Measurements from ENCODE around the gene PET100. TPM values are rescaled to one million over a fixed set of nuclear protein-coding genes. Genes with fewer than 3 reads are reported as not detected.

The PET100 gene
- total and polyA plus RNA-seq, 12 donors, result 3.7 to 655 (median 105) TPM

DNA sequence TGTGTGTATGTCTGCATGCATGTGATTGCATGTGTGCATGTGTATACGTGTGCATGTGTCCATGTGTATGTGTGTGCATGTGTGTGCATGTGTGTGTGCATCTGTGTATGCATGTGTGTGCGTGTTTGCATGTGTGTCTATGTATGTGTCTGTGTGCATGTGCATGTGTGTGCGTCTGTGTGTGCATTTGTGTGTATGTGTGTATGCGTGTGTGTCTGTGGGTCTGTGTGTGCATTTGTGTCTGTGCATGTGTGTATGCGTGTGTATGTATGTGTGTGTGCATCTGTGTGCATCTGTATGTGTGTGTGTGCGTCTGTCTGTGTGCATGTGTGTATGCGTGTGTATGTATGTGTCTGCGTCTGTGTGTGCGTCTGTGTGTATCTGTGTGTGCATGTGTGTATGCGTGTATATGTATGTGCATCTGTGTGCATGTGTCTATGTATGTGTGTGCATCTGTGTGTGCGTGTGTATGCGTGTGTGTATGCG, 10.3 kb downstream of the PET100 start:
- no peak for DNase-seq
- Histone ChIP-seq H3K27ac (no peak overlapping the region), H3K36me3 (replicated peaks in 1 of 2) (no peaks in the 10 kb centered on the region), H3K9me3 (replicated peaks in 1 of 3) (no peaks in the 10 kb centered on the region), H3K4me3 (no peak overlapping the region), H3K4me1 (replicated peaks in 1 of 2) (peaks cover 3% of the 10 kb centered on the region in 2 donors), H3K27me3 (no peaks in the 10 kb centered on the region)
- WGBS, 4 donors, result 89 to 97% (median 94%) methylated on average over 13 of the region's 13 CpGs
- no peak for TF ChIP-seq POLR2A (IDR thresholded peaks at IDR 0.05)
- TF ChIP-seq, protein P1, sequence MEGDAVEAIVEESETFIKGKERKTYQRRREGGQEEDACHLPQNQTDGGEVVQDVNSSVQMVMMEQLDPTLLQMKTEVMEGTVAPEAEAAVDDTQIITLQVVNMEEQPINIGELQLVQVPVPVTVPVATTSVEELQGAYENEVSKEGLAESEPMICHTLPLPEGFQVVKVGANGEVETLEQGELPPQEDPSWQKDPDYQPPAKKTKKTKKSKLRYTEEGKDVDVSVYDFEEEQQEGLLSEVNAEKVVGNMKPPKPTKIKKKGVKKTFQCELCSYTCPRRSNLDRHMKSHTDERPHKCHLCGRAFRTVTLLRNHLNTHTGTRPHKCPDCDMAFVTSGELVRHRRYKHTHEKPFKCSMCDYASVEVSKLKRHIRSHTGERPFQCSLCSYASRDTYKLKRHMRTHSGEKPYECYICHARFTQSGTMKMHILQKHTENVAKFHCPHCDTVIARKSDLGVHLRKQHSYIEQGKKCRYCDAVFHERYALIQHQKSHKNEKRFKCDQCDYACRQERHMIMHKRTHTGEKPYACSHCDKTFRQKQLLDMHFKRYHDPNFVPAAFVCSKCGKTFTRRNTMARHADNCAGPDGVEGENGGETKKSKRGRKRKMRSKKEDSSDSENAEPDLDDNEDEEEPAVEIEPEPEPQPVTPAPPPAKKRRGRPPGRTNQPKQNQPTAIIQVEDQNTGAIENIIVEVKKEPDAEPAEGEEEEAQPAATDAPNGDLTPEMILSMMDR (IDR thresholded peaks at IDR 0.05), result no peak
- intact Hi-C loops (cut with DNase I), result no loop called here

DNA sequence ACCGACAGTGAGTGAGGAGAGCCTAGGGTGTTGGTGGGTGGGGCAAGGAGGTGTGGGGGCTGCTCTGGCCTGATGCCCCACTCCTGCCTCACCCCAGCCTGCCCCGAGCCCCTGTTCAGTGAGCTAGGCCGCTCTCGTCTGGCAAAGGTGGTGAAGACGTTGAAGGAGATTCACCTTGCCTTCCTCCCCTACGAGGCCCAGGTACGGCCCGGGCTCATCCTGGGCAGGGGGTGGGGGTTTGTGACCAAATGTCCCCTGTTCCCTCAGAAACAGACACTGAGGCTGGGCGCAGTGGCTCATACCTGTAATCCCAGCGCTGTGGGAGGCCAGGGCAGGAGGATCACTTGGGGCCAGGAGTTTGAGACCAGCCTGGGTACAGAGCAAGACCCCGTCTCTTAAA, 11.2 kb downstream of the PET100 start:
- TF ChIP-seq POLR2A (IDR thresholded peaks at IDR 0.05), result no peak
- TF ChIP-seq, protein P1 (IDR thresholded peaks at IDR 0.05), result no peak
- intact Hi-C loops (cut with DNase I), result no loop called here
- no peak overlapping the region for H3K4me3 ChIP-seq
- H3K4me1 ChIP-seq (replicated peaks in 1 of 2), result peaks cover 3% of the 10 kb centered on the region in 2 donors
- no peak overlapping the region for H3K27ac ChIP-seq
- H3K9me3 ChIP-seq (replicated peaks in 1 of 3), result no peaks in the 10 kb centered on the region
- 88 to 99% (median 92%) methylated on average over 6 to 11 of the region's 11 CpGs for WGBS, 4 donors
- no peak for DNase-seq
- no peaks in the 10 kb centered on the region for H3K36me3 ChIP-seq (replicated peaks in 1 of 2)
- H3K27me3 ChIP-seq, result no peaks in the 10 kb centered on the region

DNA sequence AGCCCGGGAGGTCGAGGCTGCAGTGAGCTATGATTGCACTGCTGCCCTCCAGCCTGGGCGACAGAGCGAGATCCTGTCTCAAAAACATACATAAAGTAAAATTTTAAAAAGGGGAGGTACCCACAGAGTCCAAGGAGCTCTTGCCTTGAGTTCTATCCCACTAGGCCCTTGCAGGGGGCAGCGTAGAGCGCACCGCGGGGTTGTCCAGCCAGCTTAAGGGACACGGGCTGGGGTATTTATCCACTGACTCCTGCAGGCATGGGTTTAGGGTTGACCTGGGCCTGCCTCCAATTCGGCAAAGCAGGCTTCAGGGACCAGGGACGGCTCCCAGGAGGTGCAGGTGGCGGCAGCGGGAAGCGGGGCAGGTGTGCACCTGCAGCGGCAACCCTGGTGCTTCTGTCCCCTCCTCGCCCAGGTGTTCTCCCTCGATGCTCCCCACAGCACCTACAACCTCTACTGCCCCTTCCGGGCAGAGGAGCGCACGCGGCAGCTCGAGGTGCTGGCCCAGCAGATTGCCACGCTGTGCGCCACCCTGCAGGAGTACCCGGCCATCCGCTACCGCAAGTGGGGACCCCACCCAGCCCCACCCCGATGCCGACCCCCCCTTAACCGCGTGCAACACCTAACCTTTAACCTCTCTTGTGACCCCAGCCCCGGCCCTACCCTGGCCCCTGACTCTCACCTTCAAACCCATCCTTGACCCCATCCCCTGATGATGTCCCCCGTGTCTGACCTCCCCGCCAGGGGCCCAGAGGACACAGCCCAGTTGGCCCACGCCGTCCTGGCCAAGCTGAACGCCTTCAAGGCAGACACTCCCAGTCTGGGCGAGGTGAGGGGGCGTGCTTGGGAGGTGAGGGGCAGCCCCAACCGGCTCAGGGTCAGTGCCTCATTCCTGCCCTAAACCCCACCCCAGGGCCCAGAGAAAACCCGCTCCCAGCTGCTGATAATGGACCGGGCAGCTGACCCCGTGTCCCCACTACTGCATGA, 12.0 kb downstream of the PET100 start:
- H3K27me3 ChIP-seq, result no peaks in the 10 kb centered on the region
- 83 to 89% (median 88%) methylated on average over 25 to 43 of the region's 43 CpGs for WGBS, 4 donors
- H3K27ac ChIP-seq, result no peak overlapping the region
- H3K9me3 ChIP-seq (replicated peaks in 1 of 3), result no peaks in the 10 kb centered on the region
- H3K4me1 ChIP-seq (replicated peaks in 1 of 2), result peaks cover 1 to 2% of the 10 kb centered on the region in 2 donors
- intact Hi-C loops (cut with DNase I), result no loop called here
- no peak for TF ChIP-seq POLR2A (IDR thresholded peaks at IDR 0.05)
- TF ChIP-seq, protein P1 (IDR thresholded peaks at IDR 0.05), result no peak
- H3K36me3 ChIP-seq (replicated peaks in 1 of 2), result no peaks in the 10 kb centered on the region
- no peak overlapping the region for H3K4me3 ChIP-seq
- no peak for DNase-seq

DNA sequence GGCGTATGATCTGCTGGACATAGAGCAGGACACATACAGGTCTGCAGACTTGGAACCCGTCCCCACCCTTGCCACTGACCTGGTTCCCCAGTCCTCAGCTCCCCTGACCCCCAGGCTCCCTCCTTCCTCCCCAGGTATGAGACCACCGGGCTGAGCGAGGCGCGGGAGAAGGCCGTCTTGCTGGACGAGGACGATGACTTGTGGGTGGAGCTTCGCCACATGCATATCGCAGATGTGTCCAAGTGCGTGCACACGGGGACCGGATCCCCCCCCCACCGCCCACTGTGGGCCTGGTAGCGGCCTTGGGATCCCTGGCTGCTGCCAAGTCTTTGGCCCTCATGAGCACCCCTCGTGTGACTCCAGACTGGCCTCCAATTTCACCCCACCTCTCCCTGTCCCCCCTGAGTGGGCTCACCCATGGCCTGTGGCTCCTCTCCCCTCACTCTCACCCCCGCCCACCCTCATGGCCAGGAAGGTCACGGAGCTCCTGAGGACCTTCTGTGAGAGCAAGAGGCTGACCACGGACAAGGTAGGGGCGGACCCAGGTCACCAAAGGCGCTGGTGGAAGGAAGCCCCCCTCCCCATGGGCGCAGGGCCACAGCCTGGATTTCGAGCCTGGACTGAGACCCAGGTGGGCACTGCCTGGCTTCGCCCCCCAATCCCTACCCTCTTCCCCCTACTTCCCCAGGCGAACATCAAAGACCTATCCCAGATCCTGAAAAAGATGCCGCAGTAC, 12.9 kb downstream of the PET100 start:
- no peak overlapping the region for H3K27ac ChIP-seq
- no peak overlapping the region for H3K4me3 ChIP-seq
- no peaks in the 10 kb centered on the region for H3K27me3 ChIP-seq
- WGBS, 4 donors, result 80 to 91% (median 83%) methylated on average over 12 to 27 of the region's 27 CpGs
- TF ChIP-seq POLR2A (IDR thresholded peaks at IDR 0.05), result no peak
- TF ChIP-seq, protein P1 (IDR thresholded peaks at IDR 0.05), result no peak
- no peaks in the 10 kb centered on the region for H3K4me1 ChIP-seq (replicated peaks in 1 of 2)
- peak in 1 of 7 donors; percentile 17 for DNase-seq
- no peaks in the 10 kb centered on the region for H3K36me3 ChIP-seq (replicated peaks in 1 of 2)
- intact Hi-C loops (cut with DNase I), result no loop called here
- no peaks in the 10 kb centered on the region for H3K9me3 ChIP-seq (replicated peaks in 1 of 3)
